Neural cell (in vitro differentiated cells): ENCODE measurements around the gene ZBTB7B. TPM values are rescaled to one million over a fixed set of nuclear protein-coding genes. Genes with fewer than 3 reads are reported as not detected.

Source experiments
- H2AFZ ChIP-seq: fragments of 200-600, 300-800 bp; sonication (generic), shearing (Covaris generic); 2 replicates; pipeline ENCODE4 v1.6.0; 2014; ENCODE audit warnings: low read depth, mild to moderate bottlenecking, antibody characterized with exemption, low read length, moderate library complexity
- H3F3A ChIP-seq: fragments of 200-600 bp; shearing (Covaris generic); 2 replicates; pipeline ENCODE4 v1.6.1; 2016; ENCODE audit warnings: mild to moderate bottlenecking, moderate library complexity, mixed read lengths, antibody characterized with exemption, low read length; ENCODE audit not compliant: insufficient read depth, poor library complexity, severe bottlenecking
- H3K27ac ChIP-seq: fragments of 200-600, 300-800 bp; sonication (generic), shearing (Covaris generic); 2 replicates; pipeline ENCODE4 v1.5.1; 2014; ENCODE audit warnings: mild to moderate bottlenecking, low read length, moderate library complexity
- H3K27me3 ChIP-seq: fragments of 300-800, 200-600 bp; sonication (generic), shearing (Covaris generic); 2 replicates; pipeline ENCODE4 v1.6.0; 2014; ENCODE audit warnings: mild to moderate bottlenecking, low read depth, low read length, moderate library complexity; ENCODE audit not compliant: insufficient read depth
- H3K36me3 ChIP-seq: fragments of 300-800, 200-600 bp; sonication (generic), shearing (Covaris generic); 2 replicates; pipeline ENCODE4 v1.5.1; 2014; ENCODE audit warnings: mild to moderate bottlenecking, antibody characterized with exemption, low read length, moderate library complexity; ENCODE audit not compliant: insufficient read depth
- H3K4me2 ChIP-seq: fragments of 300-800, 200-600 bp; sonication (generic), shearing (Covaris generic); 2 replicates; pipeline ENCODE4 v1.6.0; 2014; ENCODE audit warnings: mild to moderate bottlenecking, low read length
- H3K4me3 ChIP-seq: fragments of 300-800, 200-600 bp; sonication (generic), shearing (Covaris generic); 2 replicates; pipeline ENCODE4 v1.5.1; 2014; ENCODE audit warnings: mild to moderate bottlenecking, low read length, moderate library complexity
- H3K79me2 ChIP-seq: fragments of 200-600 bp; shearing (Covaris generic); replicated peaks from 2 replicates; pipeline ENCODE4 v1.6.0; 2014; ENCODE audit warnings: mild to moderate bottlenecking, low read length, moderate library complexity; ENCODE audit not compliant: insufficient read depth
- H3K9ac ChIP-seq: fragments of 300-800, 200-600 bp; sonication (generic), shearing (Covaris generic); 2 replicates; pipeline ENCODE4 v1.6.1; 2016; ENCODE audit warnings: mild to moderate bottlenecking, low read length, mixed read lengths
- H3K9me2 ChIP-seq: fragments of 200-600 bp; shearing (Covaris generic); 2 replicates; pipeline ENCODE4 v1.6.1; 2016; ENCODE audit warnings: mild to moderate bottlenecking, low read length, mixed read lengths; ENCODE audit not compliant: insufficient read depth
- H3K9me3 ChIP-seq: fragments of 200-600, 300-800 bp; sonication (generic), shearing (Covaris generic); 2 replicates; pipeline ENCODE4 v1.6.1; 2016; ENCODE audit warnings: mild to moderate bottlenecking, mixed run types, low read length, moderate library complexity, mixed read lengths
- H4K20me1 ChIP-seq: fragments of 200-600 bp; shearing (Covaris generic); 2 replicates; pipeline ENCODE4 v1.6.1; 2016; ENCODE audit warnings: mild to moderate bottlenecking, mixed run types; ENCODE audit not compliant: insufficient read depth
- EP300 ChIP-seq: fragments of 450-650 bp; conservative IDR thresholded peaks from 2 replicates; pipeline ENCODE4 v1.6.1; 2014; ENCODE audit warnings: antibody characterized with exemption, mild to moderate bottlenecking, moderate library complexity; ENCODE audit not compliant: poor library complexity, severe bottlenecking
- EZH2 ChIP-seq: fragments of 200-600, 300-800 bp; shearing (Covaris generic), sonication (generic); IDR thresholded peaks from 2 replicates; pipeline ENCODE4 v1.6.1; 2014; ENCODE audit warnings: antibody characterized with exemption, low read length, borderline replicate concordance, mild to moderate bottlenecking; ENCODE audit not compliant: insufficient read depth, poor library complexity, severe bottlenecking
- MXI1 ChIP-seq: fragments of 450-650 bp; conservative IDR thresholded peaks from 2 replicates; pipeline ENCODE4 v1.6.1; 2014; ENCODE audit warnings: antibody characterized with exemption, mild to moderate bottlenecking; ENCODE audit not compliant: poor library complexity, severe bottlenecking
- POLR2AphosphoS5 ChIP-seq: IDR thresholded peaks from 2 replicates; pipeline ENCODE4 v1.6.1; 2012
- RAD21 ChIP-seq: fragments of 450-650 bp; conservative IDR thresholded peaks from 2 replicates; pipeline ENCODE4 v1.6.1; 2014; ENCODE audit warnings: antibody characterized with exemption, mild to moderate bottlenecking, moderate library complexity
- REST ChIP-seq: IDR thresholded peaks from 2 replicates; pipeline ENCODE4 v1.6.1; 2012; ENCODE audit warnings: borderline replicate concordance
- SMC3 ChIP-seq: fragments of 450-650 bp; conservative IDR thresholded peaks from 2 replicates; pipeline ENCODE4 v1.6.1; 2014; ENCODE audit warnings: antibody characterized with exemption, mild to moderate bottlenecking, moderate library complexity; ENCODE audit not compliant: poor library complexity
- TAF1 ChIP-seq: IDR thresholded peaks from 2 replicates; pipeline ENCODE4 v1.6.1; 2012; ENCODE audit warnings: low read depth
- polyA plus RNA-seq: library from polyadenylated mRNA; depleted of rRNA; stranded (reverse); fragments of >200 nt; gene quantifications from 2 replicates; pipeline ENCODE4 v1.2.3, GENCODE V29; 2014
- TF ChIP-seq, protein P1 (sequence below): fragments of 450-650 bp; IDR thresholded peaks from 2 replicates; pipeline ENCODE4 v1.5.1; 2014; ENCODE audit warnings: antibody characterized with exemption, mild to moderate bottlenecking, moderate library complexity; ENCODE audit not compliant: poor library complexity, severe bottlenecking

The ZBTB7B gene
- polyA plus RNA-seq, 1 donor from 2014 or later = 0.54 TPM

DNA sequence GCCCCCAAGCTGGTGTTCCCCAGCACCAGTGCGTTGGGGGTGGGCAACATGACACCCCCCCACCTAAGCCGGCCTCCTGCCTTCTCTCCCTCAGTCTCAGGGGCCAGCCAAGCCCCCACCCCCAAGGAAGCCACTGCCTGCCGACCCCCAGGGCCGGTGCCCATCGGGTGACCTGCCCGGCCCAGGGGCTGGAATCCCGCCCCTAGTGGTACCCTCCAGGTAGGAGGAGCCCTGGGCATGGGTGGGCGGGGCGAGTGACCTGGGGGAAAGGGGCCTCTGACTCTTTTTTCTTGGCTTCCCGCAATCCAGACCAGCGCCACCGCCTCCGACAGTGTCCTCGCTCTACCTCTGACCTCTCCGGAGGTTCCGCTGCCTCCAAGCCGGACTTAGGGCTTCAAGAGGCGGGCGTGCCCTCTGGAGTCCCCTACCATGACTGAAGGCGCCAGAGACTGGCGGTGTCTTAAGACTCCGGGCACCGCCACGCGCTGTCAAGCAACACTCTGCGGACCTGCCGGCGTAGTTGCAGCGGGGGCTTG, 59.6 kb downstream of the ZBTB7B start:
- H3K27ac ChIP-seq = no peak overlapping the region
- no peak overlapping the region for H3K4me2 ChIP-seq
- H3F3A ChIP-seq = no peaks in the 10 kb centered on the region
- H3K79me2 ChIP-seq = peaks cover 8% of the 10 kb centered on the region
- H3K9ac ChIP-seq = peak overlapping the region; percentile 31
- H3K9me2 ChIP-seq = no peaks in the 10 kb centered on the region
- H4K20me1 ChIP-seq = no peaks in the 10 kb centered on the region
- H3K9me3 ChIP-seq = no peaks in the 10 kb centered on the region
- TF ChIP-seq RAD21 (no peak), POLR2AphosphoS5 (no peak), MXI1 (no peak), EZH2 (no peak), REST (no peak), SMC3 (no peak), TAF1 (no peak), EP300 (no peak)
- TF ChIP-seq, protein P1, sequence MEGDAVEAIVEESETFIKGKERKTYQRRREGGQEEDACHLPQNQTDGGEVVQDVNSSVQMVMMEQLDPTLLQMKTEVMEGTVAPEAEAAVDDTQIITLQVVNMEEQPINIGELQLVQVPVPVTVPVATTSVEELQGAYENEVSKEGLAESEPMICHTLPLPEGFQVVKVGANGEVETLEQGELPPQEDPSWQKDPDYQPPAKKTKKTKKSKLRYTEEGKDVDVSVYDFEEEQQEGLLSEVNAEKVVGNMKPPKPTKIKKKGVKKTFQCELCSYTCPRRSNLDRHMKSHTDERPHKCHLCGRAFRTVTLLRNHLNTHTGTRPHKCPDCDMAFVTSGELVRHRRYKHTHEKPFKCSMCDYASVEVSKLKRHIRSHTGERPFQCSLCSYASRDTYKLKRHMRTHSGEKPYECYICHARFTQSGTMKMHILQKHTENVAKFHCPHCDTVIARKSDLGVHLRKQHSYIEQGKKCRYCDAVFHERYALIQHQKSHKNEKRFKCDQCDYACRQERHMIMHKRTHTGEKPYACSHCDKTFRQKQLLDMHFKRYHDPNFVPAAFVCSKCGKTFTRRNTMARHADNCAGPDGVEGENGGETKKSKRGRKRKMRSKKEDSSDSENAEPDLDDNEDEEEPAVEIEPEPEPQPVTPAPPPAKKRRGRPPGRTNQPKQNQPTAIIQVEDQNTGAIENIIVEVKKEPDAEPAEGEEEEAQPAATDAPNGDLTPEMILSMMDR = no peak
- no peak overlapping the region for H2AFZ ChIP-seq
- H3K27me3 ChIP-seq = no peaks in the 10 kb centered on the region
- H3K4me3 ChIP-seq = peak overlapping the region; percentile 72
- H3K36me3 ChIP-seq = no peaks in the 10 kb centered on the region

- TF ChIP-seq POLR2AphosphoS5 = no peak
- no peak for TF ChIP-seq EZH2
- TF ChIP-seq RAD21 = peak; percentile 73
- no peak for TF ChIP-seq TAF1
- TF ChIP-seq, protein P1 = peak; percentile 71
- TF ChIP-seq MXI1 = no peak
- TF ChIP-seq REST = no peak
- TF ChIP-seq SMC3 = peak; percentile 83
- Histone ChIP-seq H3K9me2 (no peaks in the 10 kb centered on the region), H2AFZ (no peak overlapping the region), H3K36me3 (no peaks in the 10 kb centered on the region), H3K79me2 (peaks cover 8% of the 10 kb centered on the region), H3K4me2 (peak overlapping the region; percentile 62), H3K4me3 (peak overlapping the region; percentile 72), H3K9ac (no peak overlapping the region), H3K9me3 (no peaks in the 10 kb centered on the region), H4K20me1 (no peaks in the 10 kb centered on the region), H3K27ac (no peak overlapping the region), H3K27me3 (no peaks in the 10 kb centered on the region), H3F3A (no peaks in the 10 kb centered on the region)
These were observed 60.3 kb downstream of the ZBTB7B start for GRCh38 chr1:155062702-155063411.
